Measurements from ENCODE around the gene STK39.
"Not testable (repeated sequence)": the region's sequence is repeated elsewhere in the genome, so short reads cannot be mapped to it uniquely, and the experiment has no call there.

STK39 gene

GRCh38 chr2:168090366-168091135, 156.8 kb downstream of the STK39 start:
- no peak for DNase-seq (ENCODE audit: low read depth, low spot score)

GRCh38 chr2:168089200-168089599, 158.2 kb downstream of the STK39 start:
- DNase-seq (ENCODE audit: low read depth, low spot score): no peak

GRCh38 chr2:168087401-168087800, 160.0 kb downstream of the STK39 start:
- peak; percentile 8 for DNase-seq (ENCODE audit: low read depth, low spot score)

- DNase-seq (ENCODE audit: low read depth, low spot score): no peak
These were observed 160.5 kb downstream of the STK39 start for GRCh38 chr2:168086851-168087250.

GRCh38 chr2:168085801-168086361, 161.5 kb downstream of the STK39 start:
- DNase-seq (ENCODE audit: low read depth, low spot score): no peak

GRCh38 chr2:168084288-168084687, 163.1 kb downstream of the STK39 start:
- peak; percentile 7 for DNase-seq (ENCODE audit: low read depth, low spot score)

- not testable (repeated sequence) for DNase-seq (ENCODE audit: low read depth, low spot score)
These were observed 165.9 kb downstream of the STK39 start for GRCh38 chr2:168081452-168081851.

- DNase-seq (ENCODE audit: low read depth, low spot score): no peak
These were observed 168.2 kb downstream of the STK39 start for GRCh38 chr2:168079236-168079635.

GRCh38 chr2:168076731-168077130, 170.7 kb downstream of the STK39 start:
- DNase-seq (ENCODE audit: low read depth, low spot score): no peak

- no peak for DNase-seq (ENCODE audit: low read depth, low spot score)
These were observed 171.9 kb downstream of the STK39 start for GRCh38 chr2:168075446-168075845.

- DNase-seq (ENCODE audit: low read depth, low spot score): no peak
These were observed 174.6 kb downstream of the STK39 start for GRCh38 chr2:168072626-168073303.

- peak; percentile 67 for DNase-seq (ENCODE audit: low read depth, low spot score)
These were observed 183.1 kb downstream of the STK39 start for GRCh38 chr2:168064011-168064998.

- no peak for DNase-seq (ENCODE audit: low read depth, low spot score)
These were observed 184.5 kb downstream of the STK39 start for GRCh38 chr2:168062936-168063335.

GRCh38 chr2:168062054-168062453, 185.3 kb downstream of the STK39 start:
- no peak for DNase-seq (ENCODE audit: low read depth, low spot score)

GRCh38 chr2:168060986-168061750, 186.2 kb downstream of the STK39 start:
- no peak for DNase-seq (ENCODE audit: low read depth, low spot score)

- DNase-seq (ENCODE audit: low read depth, low spot score): no peak
These were observed 187.6 kb downstream of the STK39 start for GRCh38 chr2:168059758-168060157.

GRCh38 chr2:168058675-168059074, 188.7 kb downstream of the STK39 start:
- DNase-seq (ENCODE audit: low read depth, low spot score): no peak

GRCh38 chr2:168056242-168056787, 191.1 kb downstream of the STK39 start:
- peak; percentile 11 for DNase-seq (ENCODE audit: low read depth, low spot score)

- DNase-seq (ENCODE audit: low read depth, low spot score): no peak
These were observed 192.7 kb downstream of the STK39 start for GRCh38 chr2:168054657-168055056.

GRCh38 chr2:168053676-168054075, 193.7 kb downstream of the STK39 start:
- DNase-seq (ENCODE audit: low read depth, low spot score): no peak

GRCh38 chr2:168052773-168053172, 194.6 kb downstream of the STK39 start:
- no peak for DNase-seq (ENCODE audit: low read depth, low spot score)
